GM12872 (cell line): ENCODE data around the gene TROAP.

Experiments
- TF ChIP-seq, protein P1 (sequence below): IDR thresholded peaks from 3 replicates; pipeline ENCODE4 v1.5.1; 2011; ENCODE audit warnings: low read depth, mild to moderate bottlenecking, low read length, moderate library complexity; ENCODE audit not compliant: insufficient read depth

TROAP gene

DNA sequence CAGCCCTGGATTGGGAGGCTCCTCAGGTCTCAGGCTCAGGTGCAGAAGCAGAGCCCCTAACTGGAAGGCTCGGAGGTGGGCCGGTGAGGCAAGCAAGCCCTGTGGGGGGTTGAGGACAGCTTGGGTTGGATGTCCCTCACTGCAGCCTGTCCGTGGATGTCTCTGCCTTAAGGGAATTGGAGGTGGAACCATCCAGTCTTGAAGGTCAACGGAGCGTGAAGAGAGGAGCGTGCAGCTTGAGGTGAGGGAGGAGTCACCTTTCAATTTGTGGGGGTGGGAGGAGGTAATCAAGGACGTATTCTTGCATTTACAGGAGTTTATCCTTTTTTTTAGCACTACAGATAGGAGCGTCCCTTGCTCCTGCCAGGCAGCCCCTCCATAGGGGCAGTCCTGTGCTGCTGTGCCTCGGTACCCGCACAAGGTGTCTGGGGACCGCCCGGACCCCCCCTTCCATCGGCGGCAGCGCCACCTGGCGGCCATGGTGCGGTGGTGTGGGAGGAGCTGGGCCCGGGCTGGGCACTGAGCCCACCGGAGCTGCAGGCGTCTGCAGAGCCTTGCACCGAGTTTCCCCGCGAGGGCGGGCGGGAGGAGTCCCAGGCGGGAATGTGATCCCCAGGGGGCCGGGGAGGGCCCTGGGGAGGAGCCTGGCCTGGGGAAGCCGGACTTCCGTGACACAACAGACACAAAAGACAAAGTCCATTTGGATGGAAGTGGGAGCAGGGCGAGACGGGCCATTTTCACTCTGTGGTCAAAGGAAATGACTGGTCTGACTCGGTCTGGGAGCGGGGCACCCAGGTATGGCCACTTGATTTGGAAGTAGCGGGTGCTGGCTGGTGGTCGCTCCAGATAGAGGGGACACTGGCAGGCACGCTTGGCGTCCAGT is 24.5 kb downstream of the TROAP start:
- TF ChIP-seq, protein P1, sequence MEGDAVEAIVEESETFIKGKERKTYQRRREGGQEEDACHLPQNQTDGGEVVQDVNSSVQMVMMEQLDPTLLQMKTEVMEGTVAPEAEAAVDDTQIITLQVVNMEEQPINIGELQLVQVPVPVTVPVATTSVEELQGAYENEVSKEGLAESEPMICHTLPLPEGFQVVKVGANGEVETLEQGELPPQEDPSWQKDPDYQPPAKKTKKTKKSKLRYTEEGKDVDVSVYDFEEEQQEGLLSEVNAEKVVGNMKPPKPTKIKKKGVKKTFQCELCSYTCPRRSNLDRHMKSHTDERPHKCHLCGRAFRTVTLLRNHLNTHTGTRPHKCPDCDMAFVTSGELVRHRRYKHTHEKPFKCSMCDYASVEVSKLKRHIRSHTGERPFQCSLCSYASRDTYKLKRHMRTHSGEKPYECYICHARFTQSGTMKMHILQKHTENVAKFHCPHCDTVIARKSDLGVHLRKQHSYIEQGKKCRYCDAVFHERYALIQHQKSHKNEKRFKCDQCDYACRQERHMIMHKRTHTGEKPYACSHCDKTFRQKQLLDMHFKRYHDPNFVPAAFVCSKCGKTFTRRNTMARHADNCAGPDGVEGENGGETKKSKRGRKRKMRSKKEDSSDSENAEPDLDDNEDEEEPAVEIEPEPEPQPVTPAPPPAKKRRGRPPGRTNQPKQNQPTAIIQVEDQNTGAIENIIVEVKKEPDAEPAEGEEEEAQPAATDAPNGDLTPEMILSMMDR: peak; percentile 88

DNA sequence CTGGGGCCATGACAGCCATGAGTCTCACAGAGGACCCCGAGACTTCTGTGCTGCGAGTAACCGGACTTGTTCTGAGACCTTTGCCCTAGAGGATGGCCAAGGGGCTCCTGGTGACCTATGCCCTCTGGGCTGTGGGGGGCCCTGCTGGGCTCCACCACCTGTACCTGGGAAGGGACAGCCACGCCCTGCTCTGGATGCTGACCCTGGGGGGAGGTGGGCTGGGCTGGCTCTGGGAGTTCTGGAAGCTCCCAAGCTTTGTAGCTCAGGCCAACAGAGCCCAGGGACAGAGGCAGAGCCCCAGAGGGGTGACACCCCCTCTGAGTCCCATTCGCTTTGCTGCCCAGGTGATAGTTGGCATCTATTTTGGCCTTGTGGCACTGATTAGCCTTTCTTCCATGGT is 25.7 kb downstream of the TROAP start:
- TF ChIP-seq, protein P1: no peak

DNA sequence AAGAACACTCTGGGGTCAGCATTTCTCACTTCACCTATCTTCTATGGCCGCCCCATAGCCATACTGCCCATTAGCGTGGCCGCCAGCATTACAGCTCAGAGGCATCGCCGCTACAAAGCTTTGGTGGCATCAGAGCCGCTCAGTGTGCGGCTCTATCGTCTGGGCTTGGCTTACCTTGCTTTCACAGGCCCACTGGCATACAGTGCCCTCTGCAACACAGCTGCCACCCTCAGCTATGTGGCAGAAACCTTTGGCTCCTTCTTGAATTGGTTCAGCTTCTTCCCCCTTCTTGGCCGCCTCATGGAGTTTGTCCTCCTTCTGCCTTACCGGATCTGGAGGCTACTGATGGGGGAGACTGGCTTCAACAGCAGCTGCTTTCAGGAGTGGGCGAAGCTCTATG is 26.2 kb downstream of the TROAP start:
- TF ChIP-seq, protein P1: no peak

DNA sequence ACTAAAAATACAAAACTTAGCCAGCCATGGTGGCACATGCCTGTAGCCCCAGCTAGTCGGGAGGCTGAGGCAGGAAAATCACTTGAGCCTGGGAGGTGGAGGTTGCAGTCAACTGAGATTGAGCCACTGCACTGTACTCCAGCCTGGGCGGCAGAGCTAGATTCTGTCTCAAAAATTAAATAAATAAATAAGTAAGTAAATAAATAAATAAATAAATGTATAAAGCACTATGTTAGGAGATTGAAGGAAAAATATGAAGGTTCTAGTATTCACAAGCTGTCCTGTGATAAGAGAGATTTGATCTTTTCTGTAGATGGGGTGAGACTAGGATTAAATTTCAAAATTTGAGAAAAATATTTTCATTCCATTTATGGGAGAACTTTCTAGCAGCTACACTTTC is 29.3 kb downstream of the TROAP start:
- TF ChIP-seq, protein P1: no peak

DNA sequence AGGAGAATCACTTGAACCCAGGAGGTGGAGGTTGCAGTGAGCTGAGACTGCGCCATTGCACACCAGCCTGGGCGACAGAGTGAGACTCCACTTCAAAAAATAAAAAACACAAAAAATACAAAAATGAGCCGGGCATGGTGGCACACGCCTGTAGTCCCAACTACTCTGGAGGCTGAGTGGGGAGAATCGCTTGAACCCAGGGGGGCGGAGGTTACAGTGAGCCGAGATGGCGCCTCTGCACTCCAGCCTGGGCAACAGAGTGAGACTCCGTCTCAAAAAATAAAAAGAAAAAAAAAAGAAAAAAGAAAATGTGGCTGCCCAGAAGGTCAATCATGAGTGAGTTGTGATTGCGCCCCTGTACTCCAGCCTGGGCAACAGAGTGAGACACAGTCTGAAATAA is 32.9 kb downstream of the TROAP start:
- TF ChIP-seq, protein P1: no peak

DNA sequence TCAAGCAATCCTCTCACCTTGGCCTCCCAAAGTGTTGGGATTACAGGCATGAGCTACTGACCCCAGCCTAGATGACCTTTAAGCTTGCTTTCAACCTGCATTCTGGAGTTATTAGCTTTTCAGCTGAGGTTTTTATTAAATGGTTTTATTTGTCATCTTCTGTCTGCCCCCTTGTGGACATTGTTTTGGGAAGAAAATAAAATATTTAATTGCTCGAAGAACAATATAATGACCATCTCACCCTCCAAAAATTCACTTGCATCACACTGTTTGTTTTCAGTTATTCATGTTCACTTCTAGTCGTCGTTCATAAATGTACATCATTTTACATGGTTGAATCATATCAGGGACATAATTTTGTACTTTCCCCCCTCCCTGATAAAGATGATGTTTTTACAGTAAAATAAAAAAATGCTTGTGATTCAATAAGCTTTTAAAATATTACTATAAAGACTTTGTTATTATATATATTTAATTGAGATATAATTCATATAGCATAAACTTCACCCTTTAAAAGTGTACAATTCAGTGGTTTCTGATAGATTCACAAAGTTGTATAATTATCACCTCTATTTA is 34.1 kb downstream of the TROAP start:
- TF ChIP-seq, protein P1: peak; percentile 41; the same call in 1 of the 3 replicates

DNA sequence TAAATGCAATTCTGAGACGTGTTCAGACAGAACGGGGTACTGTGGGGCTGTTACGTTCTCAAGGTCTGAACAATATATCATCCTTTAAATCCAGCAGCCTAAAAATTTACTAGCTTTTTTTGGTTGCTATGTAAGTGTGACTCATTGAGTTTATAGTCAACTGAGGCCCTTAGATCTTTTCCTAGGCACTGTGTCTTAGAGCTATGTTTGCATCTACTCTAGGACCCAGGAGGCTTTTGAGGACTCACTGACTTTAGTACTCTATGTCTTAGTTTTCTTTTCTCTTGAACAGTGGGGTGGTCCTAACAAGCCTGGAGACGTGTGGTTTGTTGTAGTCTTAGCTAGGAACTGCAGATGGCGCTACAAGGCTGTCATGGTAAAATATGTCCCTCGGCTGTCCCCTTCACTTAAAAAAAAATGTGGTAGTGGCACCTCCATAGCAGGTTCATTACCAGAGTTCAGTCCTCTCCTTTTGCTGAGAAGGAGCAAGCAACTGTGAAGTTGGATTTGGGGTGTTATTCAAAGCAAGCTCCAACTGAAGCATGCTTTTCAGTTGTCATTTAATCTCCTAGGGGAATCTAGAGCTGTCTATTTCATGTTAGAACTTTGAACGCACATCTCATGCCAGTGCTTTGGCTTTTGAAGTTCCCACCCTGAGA is 35.6 kb downstream of the TROAP start:
- TF ChIP-seq, protein P1: peak; percentile 83
